ENCODE measurements around the gene PLXNB2.

The PLXNB2 gene

DNA sequence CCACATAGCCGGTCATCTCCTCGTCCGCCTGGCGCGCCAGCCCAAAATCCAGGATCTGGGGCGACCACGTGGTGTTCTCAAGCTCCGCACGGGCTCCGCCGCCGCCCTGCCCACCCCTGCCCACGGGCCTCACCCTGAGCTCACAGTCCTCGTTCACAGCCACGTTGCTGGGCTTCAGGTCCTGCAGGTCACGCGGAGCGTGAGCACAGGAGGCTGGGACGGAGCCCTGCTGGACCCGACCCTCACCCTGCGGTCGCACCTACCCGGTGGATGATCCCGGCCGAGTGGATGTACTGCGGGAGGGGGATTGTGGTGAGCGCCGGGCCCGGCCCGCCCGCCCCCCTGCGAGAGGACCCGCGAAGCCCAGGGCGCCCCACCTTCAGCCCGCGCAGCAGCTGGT is 40.5 kb downstream of the PLXNB2 start:
- no peak for DNase-seq (ENCODE audit: insufficient read length, low spot score)
- no peak for FAIRE-seq
- no peak for TF ChIP-seq CTCF (IDR thresholded peaks at IDR 0.05; ENCODE audit: insufficient read depth, missing control alignments)

DNA sequence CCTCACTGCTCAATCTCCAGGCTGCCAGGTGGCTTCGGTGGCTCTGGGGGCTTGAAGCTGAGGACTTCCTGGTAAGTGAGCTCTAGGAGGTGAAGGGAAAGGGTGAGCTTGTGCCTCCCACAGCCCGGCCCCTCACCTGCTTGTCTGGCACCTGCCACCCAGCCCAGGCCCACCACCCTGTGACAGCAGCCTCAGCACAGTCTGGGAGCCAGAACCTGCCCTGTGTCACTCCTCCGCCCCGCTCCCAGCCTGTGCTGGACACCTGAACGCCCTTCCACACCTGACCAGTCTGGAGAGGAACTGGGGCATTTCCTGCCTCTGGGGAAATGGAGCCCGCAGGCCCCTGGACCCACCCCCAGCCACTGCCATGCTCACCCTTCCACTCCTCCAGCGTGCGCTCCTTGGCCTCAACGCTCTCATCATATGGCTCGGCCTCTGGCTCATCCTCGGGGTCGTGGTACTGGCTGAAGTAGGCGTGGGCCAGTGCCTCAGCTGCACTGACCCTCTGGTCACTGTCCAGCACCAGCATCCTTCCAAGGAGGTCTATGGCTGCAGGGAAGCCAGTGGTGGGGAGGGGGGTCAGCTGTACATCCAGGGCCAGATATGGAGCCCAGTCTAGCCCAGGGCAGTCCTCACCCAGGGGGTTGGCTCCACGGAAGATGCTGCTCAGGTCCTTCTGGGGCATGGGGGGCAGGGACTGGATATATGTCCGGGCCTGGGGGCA is 42.3 kb downstream of the PLXNB2 start:
- no peak for FAIRE-seq
- no peak for DNase-seq (ENCODE audit: insufficient read length, low spot score)
- no peak for TF ChIP-seq CTCF (IDR thresholded peaks at IDR 0.05; ENCODE audit: insufficient read depth, missing control alignments)

DNA sequence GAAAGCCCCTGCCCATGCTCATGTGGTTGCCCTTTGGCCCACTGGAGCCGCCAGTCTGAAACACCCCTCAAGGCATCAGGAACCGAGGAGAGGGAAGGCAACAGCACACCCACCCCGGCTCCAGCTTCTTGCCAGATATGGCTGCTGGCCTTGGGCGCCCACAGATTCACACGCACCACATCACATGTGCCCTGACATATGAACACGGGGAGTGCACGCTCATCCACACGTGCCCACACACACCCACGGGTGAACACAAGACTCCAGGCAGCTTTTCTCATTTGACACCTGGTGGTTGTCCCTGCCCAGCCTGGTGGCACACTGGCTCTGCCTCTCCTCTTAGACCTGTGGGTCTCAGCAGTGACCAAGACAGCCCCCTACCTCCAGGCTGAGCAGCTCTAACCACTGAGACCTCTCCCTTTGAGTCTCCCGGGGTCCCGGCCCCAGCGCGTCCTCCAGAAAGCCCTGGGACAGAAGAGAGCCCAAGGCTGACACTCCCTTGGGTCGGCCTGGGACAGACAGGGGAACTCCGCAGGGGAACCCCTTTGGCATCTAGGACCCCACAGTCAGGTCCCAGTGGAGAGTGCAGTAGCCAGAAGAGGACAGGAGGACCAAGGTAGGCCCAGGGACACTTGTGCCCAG is 43.2 kb downstream of the PLXNB2 start:
- no peak for TF ChIP-seq CTCF (IDR thresholded peaks at IDR 0.05; ENCODE audit: insufficient read depth, missing control alignments)
- no peak for DNase-seq (ENCODE audit: insufficient read length, low spot score)
- no peak for FAIRE-seq

DNA sequence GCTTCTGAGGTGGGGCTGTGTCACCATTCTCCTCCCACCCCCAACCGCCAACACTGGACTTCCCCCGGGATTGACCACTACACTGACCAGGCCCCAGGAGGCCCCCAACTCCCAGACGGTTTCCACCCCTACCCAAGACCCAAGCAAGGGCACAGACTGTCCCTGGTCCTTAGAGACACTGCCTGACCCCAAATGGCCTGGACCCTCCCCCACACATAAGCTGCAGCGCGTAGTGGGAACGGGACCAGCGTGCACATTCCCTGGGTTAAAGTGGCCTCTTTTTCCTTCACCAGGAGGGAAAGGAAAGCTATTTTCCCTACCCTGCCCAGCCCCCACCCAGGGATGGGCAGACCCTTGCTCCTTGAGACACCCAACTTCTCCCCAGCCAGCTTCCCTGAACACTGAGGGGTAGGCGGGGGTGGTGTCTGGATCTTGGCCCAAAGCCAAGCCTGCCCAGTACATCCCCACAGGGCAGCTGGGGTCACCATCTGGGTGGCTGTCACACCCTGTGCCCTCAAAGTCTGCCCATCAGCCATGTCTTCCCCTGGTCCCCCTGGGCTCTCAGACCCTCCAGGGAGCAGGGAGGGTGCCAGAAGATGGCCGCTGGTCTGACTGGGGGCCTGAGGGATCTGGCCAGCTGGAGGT is 44.4 kb downstream of the PLXNB2 start:
- FAIRE-seq (no peak), DNase-seq (ENCODE audit: insufficient read length, low spot score) (no peak)
- TF ChIP-seq CTCF (IDR thresholded peaks at IDR 0.05; ENCODE audit: insufficient read depth, missing control alignments) = no peak

DNA sequence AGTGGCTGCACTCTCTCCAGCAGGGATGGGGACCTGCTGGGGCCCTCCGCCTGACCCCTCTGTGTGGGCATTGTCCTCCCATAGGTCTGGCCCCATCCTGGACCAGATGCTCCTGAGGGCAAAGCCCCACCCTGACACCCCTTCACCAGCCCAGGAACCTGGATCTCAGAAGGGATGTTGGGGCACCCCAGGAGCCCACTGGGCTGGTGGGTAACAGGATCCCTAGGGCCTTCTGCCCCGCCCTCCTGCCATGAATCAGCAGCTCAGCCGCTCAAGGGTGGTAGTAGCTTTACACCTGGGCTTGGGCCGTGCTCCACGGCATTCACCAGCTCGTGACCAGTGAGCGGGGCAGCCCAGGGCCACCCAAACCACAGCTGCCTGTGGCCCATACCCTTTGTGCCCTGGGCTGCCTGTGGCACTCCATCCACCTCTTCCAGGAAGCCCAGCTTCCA is 45.0 kb downstream of the PLXNB2 start:
- TF ChIP-seq CTCF (IDR thresholded peaks at IDR 0.05; ENCODE audit: insufficient read depth, missing control alignments) = no peak
- no peak for FAIRE-seq
- no peak for DNase-seq (ENCODE audit: insufficient read length, low spot score)

GRCh38 chr22:50261615-50262459 is 45.6 kb downstream of the PLXNB2 start, which contains the start of gene MAPK12:
MAPK12 (minus strand) TSS chr22:50261683; CDS start chr22:50261509, 174 bp downstream.
- FAIRE-seq (no peak), DNase-seq (ENCODE audit: insufficient read length, low spot score) (no peak)
- no peak for TF ChIP-seq CTCF (IDR thresholded peaks at IDR 0.05; ENCODE audit: insufficient read depth, missing control alignments)

Measured in D721Med (cell line).